ENCODE data around the gene DLST. TPM values are rescaled to one million over a fixed set of nuclear protein-coding genes. Genes with fewer than 3 reads are reported as not detected.
A peak's percentile ranks its signal among the peaks of the same experiment; 100 is the strongest.

Gene DLST
- polyA plus RNA-seq, 1 of the 3 experiments (the other 2 are of a cell fraction): 92.3 TPM

DNA sequence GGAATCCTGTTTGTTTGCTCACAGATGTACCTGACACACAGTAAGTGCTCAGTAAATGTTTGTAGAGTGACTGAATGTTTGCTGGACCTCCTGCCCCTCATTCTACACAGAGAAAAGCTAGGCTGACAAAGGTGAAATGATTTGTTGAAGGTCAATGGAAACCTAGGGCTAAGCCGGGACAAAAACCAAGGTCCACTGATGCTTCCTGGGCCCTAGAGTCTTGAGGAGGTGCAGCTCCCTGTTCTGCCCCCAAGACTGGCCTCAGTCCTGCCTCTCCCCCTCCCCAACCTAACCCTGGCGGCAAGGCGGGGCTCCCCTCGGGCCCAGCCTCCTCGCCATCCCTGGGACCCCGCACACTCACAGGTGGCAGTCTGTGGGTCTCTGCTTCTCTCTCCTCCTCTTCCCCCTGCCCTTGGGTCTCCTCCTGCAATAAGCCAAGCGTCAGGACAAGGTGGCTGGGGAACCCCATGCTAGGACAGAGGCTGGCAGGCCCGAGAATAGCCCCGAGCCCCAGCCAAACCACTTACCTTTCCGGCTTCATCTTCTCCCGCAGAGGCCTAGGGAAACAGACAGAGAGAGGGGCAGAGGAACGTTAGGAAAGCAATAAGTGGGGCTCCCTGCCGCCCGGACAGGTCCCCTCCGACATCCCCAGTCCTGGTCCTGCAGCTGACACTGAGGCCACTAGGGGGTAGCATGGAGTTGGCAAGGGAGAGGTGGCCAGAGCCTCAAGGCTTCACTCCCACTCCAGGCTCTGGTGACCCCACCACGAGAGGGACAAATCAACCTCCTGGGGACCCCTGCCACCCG is 64.3 kb downstream of the DLST start (continued):
- TF ChIP-seq NRF1 (IDR thresholded peaks at IDR 0.05; ENCODE audit: low read depth, low read length) (peak; percentile 17; the same call in 1 of the 2 replicates), TAF1 (IDR thresholded peaks at IDR 0.05; ENCODE audit: borderline replicate concordance, low read depth, low read length) (no peak), MEF2A (IDR thresholded peaks at IDR 0.05; ENCODE audit: borderline replicate concordance, low read depth) (no peak), MXI1 (IDR thresholded peaks at IDR 0.05; ENCODE audit: low read depth, low read length) (peak; percentile 28; the same call in 1 of the 2 replicates), EZH2phosphoT487 (IDR thresholded peaks at IDR 0.05; ENCODE audit: borderline replicate concordance, low read depth) (no peak), RXRA (IDR thresholded peaks at IDR 0.05; ENCODE audit: borderline replicate concordance, low read depth) (no peak), POLR2AphosphoS5 (IDR thresholded peaks at IDR 0.05; ENCODE audit: low read depth, low read length) (no peak), CHD2 (IDR thresholded peaks at IDR 0.05; ENCODE audit: low read length, partially characterized antibody) (no peak), FOSL2 (IDR thresholded peaks at IDR 0.05; ENCODE audit: borderline replicate concordance, low read depth) (no peak), SMC3 (IDR thresholded peaks at IDR 0.05; ENCODE audit: low read depth, low read length) (peak; percentile 87), RFX5 (IDR thresholded peaks at IDR 0.05; ENCODE audit: low read length) (no peak)
- TF ChIP-seq, protein P1, sequence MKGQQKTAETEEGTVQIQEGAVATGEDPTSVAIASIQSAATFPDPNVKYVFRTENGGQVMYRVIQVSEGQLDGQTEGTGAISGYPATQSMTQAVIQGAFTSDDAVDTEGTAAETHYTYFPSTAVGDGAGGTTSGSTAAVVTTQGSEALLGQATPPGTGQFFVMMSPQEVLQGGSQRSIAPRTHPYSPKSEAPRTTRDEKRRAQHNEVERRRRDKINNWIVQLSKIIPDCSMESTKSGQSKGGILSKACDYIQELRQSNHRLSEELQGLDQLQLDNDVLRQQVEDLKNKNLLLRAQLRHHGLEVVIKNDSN (IDR thresholded peaks at IDR 0.05; ENCODE audit: borderline replicate concordance, low read depth): no peak
- TF ChIP-seq, protein P2, sequence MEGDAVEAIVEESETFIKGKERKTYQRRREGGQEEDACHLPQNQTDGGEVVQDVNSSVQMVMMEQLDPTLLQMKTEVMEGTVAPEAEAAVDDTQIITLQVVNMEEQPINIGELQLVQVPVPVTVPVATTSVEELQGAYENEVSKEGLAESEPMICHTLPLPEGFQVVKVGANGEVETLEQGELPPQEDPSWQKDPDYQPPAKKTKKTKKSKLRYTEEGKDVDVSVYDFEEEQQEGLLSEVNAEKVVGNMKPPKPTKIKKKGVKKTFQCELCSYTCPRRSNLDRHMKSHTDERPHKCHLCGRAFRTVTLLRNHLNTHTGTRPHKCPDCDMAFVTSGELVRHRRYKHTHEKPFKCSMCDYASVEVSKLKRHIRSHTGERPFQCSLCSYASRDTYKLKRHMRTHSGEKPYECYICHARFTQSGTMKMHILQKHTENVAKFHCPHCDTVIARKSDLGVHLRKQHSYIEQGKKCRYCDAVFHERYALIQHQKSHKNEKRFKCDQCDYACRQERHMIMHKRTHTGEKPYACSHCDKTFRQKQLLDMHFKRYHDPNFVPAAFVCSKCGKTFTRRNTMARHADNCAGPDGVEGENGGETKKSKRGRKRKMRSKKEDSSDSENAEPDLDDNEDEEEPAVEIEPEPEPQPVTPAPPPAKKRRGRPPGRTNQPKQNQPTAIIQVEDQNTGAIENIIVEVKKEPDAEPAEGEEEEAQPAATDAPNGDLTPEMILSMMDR (IDR thresholded peaks at IDR 0.05): peak; percentile 88
- TF ChIP-seq, protein P3, sequence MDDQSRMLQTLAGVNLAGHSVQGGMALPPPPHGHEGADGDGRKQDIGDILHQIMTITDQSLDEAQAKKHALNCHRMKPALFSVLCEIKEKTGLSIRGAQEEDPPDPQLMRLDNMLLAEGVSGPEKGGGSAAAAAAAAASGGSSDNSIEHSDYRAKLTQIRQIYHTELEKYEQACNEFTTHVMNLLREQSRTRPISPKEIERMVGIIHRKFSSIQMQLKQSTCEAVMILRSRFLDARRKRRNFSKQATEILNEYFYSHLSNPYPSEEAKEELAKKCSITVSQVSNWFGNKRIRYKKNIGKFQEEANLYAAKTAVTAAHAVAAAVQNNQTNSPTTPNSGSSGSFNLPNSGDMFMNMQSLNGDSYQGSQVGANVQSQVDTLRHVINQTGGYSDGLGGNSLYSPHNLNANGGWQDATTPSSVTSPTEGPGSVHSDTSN (IDR thresholded peaks at IDR 0.05): no peak

DNA sequence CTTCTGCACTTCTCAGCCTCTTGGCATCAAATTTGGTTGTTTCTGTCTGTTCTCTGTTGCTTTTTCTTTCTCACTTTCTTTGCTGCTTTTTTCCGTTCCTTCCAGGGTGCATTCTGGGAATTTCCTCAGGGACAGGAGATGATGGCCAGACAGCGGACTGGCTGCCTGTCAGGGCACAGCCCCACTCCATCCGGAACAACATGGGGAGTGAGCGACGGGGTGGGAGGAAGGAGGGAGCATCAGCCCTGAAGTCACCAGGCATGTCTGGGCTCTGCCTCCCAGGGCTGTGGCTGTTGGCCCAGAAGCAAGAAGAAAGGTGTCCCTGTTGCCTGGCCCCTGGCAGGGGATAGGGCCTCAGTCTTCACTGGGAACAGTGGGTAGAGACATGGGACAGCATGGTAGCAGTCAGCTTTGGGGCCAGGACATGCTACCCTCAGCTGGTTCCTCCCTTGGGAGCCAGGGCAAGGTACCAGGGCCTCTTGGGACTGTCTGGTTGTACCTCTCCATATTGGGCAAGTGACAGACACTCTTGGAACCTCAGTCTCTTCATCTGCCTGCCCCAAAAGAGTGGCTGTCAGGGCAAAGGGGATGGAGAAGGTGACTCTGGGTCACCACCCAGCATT is 65.1 kb downstream of the DLST start:
- CTCF ChIA-PET: interaction anchor here (0.8 to 18.5 kb wide), 33 partner anchors 8 to 357 kb away, joined by 3 to 290 read pairs (median 7); partner anchors contain the start of genes ACYP1, EIF2B2, PGF and RPS6KL1
- peak overlapping the region; percentile 79 for H2AFZ ChIP-seq (ENCODE audit: low read depth)

More for the DNA sequence above, 65.1 kb downstream of the DLST start:
- no peaks in the 10 kb centered on the region for H4K20me1 ChIP-seq (ENCODE audit: insufficient read depth)
- H3F3A ChIP-seq (replicated peaks; ENCODE audit: insufficient read depth): peaks cover 8% of the 10 kb centered on the region
- no peaks in the 10 kb centered on the region for H3K9me3 ChIP-seq
- DNase-seq: peak; percentile 75
- H3K4me3 ChIP-seq (ENCODE audit: low read depth in 2 of 2, low read length in 1 of 2): peak overlapping the region in 1 of 2 experiments; percentile 23; a peak in 1 of 4 replicates
- H3K9ac ChIP-seq: no peak overlapping the region
- no peaks in the 10 kb centered on the region for H3K27me3 ChIP-seq (ENCODE audit: insufficient read depth)
- TF ChIP-seq GATA2 (CRISPR knock-in tag; IDR thresholded peaks at IDR 0.05) (no peak), MXI1 (IDR thresholded peaks at IDR 0.05; ENCODE audit: low read depth, low read length) (0 out of 2 replicates have a peak, but pooled peaks have one; percentile 5), RFX5 (IDR thresholded peaks at IDR 0.05; ENCODE audit: low read length) (no peak), CHD2 (IDR thresholded peaks at IDR 0.05; ENCODE audit: low read length, partially characterized antibody) (no peak)
- peaks cover 5 to 6% of the 10 kb centered on the region in 2 experiments; a peak in 1 of 4 replicates for H3K4me1 ChIP-seq (ENCODE audit: control insufficient read depth in 1 of 2, insufficient read depth in 2 of 2, low read depth in 1 of 2, low read length in 1 of 2)
- peak overlapping the region in 1 of 2 experiments; percentile 11; a peak in 1 of 4 replicates for H3K27ac ChIP-seq (ENCODE audit: low read depth in 2 of 2, low read length in 1 of 2)
- H3K9me2 ChIP-seq: no peaks in the 10 kb centered on the region
- no peaks in the 10 kb centered on the region for H3K79me2 ChIP-seq (ENCODE audit: insufficient read depth)
- H3K36me3 ChIP-seq (replicated peaks in 1 of 2; ENCODE audit: control insufficient read depth in 1 of 2, insufficient read depth in 2 of 2, low read length in 1 of 2): no peaks in the 10 kb centered on the region
- POLR2A ChIA-PET: no interaction called here
- WGBS (ENCODE audit: low lambda C conversion rate): 34% methylated on average over 5 of the region's 5 CpGs
- H3K4me2 ChIP-seq: no peak overlapping the region
